Smooth muscle cell of the brain vasculature (primary cell): ENCODE data around the gene PILRB.
"Not testable (repeated sequence)": the region's sequence is repeated elsewhere in the genome, so short reads cannot be mapped to it uniquely, and the experiment has no call there.

ENCODE experiments used
- DNase-seq: peaks from one replicate; pipeline ENCODE4 v3.0.0-alpha.2; 2012; ENCODE audit warnings: low read depth, low spot score

Gene PILRB

DNA sequence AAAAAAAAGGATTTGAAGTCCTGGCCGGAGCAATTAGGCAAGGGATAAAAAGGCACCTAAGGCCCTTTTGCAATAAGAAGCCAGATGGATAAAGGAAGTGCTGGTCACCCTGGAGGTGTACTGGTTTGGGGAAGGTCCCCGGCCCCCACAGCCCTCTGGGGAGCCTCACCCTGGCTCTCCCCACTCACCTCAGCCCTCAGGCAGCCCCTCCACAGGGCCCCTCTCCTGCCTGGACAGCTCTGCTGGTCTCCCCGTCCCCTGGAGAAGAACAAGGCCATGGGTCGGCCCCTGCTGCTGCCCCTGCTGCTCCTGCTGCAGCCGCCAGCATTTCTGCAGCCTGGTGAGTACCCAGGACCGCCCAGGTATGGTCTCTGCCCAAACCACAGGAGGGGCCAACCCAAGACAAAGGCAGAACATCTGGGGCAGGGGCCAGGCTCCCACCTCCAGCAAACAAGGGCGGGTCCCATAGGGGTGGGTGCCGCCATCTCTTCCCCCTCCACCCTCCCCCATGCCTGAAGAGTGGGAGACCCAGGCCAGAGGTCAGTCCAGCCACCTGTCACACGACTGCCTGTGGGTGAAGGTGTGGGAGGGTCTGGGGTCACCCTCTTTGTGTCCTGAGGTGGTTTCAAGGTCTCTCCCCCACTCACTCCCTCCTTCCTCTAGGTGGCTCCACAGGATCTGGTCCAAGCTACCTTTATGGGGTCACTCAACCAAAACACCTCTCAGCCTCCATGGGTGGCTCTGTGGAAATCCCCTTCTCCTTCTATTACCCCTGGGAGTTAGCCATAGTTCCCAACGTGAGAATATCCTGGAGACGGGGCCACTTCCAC, at the start of gene PILRB:
TSS of gene PILRB (plus strand) at position 91 of the 830 bp plus-strand sequence. CDS start at position 277, 186 bp downstream.
- DNase-seq = no peak

DNA sequence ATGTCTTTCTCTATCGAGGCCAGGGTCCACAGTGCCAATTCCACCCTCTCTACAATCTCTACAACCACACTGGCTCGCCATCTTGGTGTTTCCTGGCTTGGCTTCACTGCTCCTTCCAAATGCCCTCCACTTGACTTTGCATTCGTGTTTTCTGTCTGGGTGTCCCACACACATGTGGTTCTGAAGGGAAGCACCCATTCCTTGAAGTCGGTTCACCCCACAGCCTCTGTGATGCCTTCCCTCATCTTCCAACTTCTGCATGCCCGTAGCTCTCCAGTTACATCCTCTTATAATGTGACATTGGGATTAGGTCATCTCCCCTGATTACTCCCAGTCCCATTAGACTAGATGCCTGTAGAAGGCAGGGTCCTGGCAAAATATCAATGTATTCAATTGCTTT, 39.6 kb upstream of the PILRB start:
- not testable (repeated sequence) for DNase-seq

DNA sequence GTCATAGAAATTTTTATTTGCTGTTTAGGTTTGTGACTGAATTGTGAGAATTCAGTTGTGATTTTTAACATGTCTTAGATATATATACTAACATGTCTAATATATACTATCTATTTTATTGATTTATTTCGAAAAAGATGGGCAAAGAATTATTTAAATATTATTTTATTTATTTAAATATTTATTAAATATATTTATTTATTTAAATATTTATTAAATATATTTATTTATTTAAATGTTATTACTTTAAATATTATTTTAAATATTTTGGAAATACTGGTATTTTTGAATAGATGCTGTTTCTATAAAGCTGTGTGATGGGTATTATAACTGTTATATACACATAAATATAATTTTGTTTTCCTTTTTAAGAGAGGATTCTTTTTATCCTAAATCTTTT, 36.3 kb upstream of the PILRB start:
- DNase-seq = not testable (repeated sequence)

DNA sequence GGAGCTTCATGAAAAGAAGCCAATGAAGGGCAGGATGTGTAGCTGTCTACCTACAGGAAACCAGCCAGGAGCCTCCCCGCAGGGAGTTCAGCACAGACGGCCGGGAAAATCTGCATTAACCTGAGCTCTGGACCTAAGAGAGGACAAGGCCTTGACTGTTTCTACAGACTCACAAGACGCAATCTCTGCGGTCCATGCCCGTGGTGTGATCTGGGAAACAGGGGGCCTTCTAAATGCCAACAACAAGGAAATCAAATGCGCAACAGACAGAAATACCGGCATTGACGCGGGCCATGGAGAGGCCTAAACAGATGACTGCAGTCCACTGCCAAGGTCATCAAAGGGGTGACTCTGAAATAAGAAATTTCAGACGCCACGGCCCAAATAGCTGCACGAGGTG, 33.7 kb upstream of the PILRB start:
- not testable (repeated sequence) for DNase-seq

DNA sequence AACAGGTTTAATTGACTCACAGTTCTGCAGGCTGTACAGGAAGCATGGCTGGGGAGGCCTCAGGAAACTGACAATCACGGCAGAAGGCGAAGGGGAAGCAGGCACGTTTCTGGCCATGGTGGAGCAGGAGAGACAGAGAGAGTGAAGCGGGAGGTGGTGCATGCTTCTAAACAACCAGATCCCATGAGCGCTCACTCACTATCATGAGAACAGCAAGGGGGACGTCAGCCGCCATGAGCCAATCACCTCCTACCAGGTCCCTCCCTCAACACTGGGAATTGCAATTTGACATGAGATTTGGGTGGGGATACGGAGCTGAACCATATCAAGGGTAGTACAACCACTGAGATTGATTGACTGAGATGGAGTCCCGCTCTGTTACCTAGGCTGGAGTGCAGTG, 32.2 kb upstream of the PILRB start:
- DNase-seq = not testable (repeated sequence)

DNA sequence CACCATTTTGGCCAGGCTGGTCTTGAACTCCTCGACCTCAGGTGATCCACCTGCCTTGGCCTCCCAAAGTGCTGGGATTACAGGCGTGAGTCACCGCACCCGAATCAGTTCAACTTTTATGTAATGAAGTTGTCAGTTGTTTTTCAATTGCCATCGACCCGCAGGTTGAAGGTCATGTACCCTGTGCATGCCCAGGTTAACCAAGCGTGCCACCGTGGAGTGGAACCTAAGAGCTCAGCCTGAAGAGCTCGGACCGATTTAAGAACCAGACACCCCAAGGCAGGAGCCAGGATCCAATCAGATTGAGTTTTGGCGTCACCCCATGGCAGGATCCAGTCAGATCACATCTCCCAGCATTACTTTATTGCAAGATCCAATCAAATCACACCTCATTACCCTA, 31.0 kb upstream of the PILRB start:
- not testable (repeated sequence) for DNase-seq

DNA sequence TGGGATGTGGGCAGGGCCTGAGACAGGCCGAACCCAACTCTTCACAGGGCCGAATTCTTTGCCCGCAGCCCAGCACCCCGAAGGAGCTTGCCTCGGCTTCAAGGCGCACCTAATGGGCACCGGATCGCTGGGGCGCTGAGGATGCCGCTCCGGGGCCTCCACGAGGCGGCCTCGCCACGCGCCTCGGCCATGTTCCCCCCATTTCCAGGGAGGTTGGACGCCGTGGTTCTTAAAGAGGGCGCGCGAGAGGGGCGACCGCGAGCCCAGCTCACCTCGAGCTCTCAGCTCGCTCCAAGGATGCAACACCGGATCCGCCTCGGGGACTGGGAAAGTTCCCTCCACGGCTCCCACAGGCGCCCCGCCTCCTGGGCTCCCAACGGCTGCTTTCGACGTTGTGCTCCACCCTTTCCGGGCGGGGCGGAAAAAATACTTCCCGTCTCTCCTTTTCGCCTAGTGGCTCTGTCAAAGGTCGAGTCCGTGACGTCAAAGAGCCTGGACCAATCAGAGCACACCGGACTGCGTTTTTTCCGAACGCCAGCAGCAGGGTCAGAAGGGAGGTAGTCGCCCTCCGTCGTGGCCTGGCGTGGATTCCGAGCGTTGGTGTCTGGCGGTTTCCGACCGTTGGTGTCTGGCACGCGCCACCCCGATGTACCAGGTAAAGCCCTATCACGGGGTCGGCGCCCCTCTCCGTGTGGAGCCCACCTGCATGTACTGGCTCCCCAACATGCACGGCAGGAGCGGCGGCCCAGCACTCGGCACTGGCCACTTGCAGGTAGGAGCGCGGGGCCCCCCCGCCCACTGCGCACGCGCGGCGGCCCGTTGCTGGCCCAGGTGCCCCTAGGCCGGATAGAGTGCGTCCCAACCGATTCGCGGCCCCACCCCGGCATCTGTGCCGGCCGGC, 22.1 kb upstream of the PILRB start:
- DNase-seq = peak; percentile 59

DNA sequence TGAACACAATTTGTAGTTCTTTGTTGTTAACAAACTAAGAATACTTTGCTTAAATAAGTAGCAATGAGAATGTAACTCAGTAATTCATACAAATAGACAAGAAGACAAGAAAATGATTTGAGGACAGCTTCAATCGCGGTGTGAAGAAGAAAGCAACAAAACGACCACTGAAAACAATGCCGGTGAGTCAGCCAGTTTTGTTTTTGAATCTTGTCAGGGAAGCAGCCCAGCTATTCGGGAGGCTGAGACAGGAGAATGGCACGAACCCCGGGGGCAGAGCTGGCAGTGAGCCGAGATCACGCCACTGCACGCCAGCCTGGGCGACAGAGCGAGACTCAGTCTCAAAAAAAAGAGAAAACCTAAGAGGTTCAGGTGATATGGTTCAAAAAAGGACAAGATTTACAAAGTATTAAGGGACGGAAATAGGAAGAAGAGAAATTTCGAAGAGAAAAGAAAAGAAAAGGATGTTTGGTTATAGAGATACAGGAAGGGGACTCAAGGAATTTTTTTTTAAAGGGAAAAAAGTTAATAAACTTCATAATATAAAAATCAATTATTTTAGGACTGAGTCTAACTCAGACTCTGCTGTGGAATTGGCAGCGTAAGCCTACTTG, 19.7 kb upstream of the PILRB start:
- not testable (repeated sequence) for DNase-seq

DNA sequence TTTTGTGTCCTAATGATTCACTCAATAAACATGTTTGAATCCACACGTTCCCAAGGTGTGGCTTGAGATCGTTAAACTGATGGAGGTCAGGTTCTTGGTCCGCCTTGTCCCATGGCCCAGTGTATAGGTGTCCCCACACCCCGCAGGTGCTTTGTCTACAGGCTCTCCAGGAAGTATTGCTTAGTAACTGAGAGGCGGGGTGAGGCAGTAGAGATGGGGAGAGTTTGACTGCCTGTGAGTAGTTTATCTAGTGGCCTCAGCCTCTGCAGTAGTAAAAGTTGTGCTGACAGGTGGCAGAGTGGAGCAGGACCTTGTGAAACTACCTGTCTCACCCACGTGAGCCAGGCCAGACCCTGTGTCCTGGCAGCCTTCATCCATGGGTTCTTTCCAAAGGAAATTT, 16.6 kb upstream of the PILRB start:
- not testable (repeated sequence) for DNase-seq

DNA sequence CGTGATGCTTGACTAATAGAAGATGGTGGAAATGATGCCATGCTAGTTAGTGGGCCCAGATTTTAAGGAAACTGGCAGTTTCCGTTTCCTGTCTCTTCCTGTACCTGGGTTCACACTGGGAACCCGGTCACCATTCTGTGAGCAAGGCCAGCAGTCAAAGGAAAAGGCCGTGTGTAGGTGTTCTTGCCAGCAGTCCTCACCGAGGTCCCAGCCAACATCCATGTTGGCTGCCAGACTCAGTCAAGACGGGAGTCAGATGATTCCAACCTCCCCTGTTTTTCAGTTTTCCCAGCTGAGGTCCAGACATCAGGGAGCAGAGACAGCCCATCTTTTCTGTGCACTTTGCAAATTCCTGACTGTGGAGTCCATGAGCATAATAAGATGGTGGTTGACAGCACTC, 15.2 kb upstream of the PILRB start:
- no peak for DNase-seq

DNA sequence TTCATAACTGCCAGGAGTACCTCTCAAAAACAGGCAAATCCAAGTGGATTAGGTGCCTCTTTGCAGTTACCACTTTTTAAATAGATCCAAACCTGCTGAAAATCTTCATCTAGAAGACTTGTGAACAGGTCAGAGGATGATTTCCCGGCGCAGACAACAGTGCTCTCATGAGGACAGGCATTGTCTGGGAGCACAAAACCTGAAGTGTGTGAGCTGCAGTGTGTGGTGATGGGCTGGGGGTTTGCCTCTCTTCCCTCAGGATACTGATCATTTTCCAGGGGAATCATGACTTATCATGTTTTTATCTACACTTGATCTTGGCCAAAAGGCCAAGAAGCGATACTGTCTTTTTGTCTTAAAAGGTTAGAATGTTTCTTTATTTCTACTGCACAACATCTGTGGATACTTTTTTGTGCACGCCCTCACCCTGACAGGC, 13.8 kb upstream of the PILRB start:
- not testable (repeated sequence) for DNase-seq

DNA sequence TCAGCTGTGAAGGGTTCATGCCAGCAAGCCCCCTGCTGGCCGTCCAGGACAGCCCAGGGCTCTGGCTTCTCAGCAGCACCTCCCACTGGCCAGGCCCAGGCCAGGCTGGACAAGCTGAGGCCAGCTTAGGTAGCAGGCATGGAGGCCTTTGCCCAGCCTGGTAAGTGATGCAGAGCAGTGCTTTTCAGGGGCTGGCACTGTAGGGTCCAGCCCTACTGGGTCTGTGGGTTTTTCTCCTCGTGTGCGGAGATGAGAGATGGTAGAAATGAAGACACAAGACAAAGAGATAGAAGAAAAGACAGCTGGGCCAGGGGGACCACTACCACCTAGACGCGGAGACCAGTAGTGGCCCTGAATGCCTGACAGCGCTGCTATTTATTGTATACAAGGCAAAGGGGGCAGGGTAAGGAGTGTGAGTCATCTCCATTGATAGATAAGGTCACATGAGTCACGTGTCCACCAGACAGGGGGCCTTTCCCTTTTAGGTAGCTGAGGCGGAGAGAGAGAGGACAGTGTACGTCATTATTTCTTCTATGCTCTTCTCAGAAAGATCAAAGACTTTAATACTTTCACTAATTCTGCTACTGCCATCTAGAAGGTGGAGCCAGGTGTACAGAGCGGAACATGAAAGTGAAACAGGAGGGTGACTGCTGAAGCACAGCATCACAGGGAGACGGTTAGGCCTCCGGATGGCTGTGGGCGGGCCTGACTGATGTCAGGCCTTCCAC, 13.2 kb upstream of the PILRB start:
- DNase-seq = not testable (repeated sequence)

DNA sequence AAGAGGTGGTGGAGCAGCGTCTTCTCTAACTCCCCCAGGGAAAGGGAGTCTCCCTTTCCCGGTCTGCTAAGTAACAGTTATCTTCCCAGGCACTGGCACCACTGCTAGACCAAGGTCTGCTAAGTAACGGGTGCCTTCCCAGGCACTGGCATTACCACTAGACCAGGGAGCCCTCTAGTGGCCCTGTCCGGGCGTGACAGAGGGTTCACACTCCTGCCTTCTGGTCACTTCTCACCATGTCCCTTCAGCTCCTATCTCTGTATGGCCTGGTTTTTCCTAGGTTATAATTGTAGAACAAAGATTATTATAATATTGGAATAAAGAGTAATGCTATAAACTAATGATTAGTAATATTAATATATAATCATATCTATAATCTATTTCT, 12.6 kb upstream of the PILRB start:
- not testable (repeated sequence) for DNase-seq

DNA sequence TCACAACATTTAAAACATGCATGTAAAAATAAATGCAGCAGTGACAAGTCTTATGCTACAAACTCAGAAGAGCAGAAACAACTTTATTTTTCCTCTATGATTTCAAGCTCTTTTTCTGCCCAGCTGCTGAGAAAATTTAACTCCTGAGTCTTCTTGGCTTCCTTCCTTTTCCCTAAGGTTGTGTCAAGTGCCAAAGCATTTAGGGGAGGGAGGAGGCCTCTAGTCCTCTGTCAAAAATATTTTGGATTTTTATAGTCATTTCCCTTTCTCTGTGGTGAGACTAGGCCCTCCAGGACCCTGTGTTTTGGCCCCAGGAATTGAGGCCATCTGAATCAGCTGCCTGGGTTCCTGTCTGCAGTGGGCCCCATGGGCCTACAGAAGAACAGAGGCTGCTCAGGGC, 11.0 kb upstream of the PILRB start:
- no peak for DNase-seq

DNA sequence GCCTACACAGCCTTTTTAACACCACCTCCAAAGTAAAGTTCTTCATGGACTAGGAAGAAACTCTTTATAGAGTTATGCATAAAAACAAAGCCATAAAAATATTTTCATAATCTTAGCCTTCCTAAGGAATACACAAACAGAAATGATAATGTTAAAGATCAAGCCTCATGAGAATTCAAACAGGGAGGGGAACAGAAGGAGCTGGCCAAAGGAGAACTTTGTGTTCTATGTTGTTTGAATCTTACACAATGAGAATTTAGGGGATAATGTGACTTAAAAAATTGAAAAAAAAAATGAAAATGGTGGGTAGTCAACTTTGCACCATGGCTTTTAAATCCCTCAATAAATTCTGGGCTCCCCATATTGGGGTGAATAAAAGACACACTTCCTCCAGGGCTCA, 9.1 kb upstream of the PILRB start:
- no peak for DNase-seq

DNA sequence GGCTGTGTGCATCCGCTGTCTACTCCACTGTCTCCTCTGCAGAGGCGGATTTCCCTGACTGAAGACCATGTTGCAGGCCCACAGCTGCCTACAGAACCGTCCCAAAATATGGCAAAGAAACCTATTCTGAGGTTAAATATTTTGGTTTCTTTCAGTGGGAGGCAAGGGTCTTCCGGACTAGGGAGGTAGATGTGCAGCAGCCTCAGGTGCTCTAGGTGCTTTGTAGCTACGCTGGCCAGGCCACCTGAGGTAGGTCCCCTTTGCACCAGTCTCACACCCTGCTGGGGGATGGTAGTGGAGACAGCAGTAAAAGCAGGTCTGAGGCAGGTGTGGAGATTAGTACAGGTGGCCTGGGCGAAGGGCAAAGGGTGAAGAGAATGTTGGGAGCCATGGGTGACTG, 8.2 kb upstream of the PILRB start:
- DNase-seq = no peak

DNA sequence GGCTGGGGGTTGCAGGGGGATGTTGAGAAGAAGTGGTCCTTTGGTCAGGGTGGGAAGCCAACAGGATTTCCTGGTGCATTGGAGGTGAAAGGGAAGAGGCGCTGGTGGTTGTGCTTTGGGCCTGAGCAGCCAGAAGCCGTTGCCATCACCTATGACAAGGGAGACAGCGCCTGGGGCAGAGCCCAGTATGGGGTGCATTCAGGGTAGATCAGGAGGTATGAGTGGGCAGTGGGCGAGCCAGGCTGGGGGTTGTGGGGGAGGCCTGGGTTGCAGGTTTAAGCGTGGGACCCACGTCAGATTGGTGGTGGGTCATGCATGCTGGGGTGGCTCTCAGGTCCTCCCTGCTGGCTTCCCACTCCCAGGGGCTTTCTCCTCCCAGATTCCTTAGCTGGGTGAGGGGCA, 6.3 kb upstream of the PILRB start:
- DNase-seq = no peak

DNA sequence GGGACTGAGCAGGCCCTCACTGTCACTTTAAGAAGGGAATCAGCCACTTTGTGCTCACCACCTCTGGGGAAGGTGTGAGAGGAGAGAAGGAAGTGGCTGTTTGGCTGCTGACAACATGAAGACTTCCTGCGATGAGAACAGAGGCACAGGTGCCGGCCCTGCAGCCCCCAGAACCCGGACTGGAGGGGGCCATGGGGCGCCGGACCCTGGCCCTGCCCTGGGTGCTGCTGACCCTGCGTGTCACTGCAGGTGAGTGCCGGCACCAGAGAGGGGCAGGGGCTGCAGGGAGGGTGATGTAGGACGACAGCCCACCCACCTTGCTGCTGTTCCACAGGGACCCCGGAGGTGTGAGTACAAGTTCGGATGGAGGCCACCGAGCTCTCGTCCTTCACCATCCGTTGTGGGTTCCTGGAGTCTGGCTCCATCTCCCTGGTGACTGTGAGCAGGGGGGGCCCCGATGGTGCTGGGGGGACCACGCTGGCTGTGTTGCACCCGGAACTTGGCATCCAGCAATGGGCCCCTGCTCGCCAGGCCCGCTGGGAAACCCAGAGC, 5.6 kb upstream of the PILRB start:
- not testable (repeated sequence) for DNase-seq

DNA sequence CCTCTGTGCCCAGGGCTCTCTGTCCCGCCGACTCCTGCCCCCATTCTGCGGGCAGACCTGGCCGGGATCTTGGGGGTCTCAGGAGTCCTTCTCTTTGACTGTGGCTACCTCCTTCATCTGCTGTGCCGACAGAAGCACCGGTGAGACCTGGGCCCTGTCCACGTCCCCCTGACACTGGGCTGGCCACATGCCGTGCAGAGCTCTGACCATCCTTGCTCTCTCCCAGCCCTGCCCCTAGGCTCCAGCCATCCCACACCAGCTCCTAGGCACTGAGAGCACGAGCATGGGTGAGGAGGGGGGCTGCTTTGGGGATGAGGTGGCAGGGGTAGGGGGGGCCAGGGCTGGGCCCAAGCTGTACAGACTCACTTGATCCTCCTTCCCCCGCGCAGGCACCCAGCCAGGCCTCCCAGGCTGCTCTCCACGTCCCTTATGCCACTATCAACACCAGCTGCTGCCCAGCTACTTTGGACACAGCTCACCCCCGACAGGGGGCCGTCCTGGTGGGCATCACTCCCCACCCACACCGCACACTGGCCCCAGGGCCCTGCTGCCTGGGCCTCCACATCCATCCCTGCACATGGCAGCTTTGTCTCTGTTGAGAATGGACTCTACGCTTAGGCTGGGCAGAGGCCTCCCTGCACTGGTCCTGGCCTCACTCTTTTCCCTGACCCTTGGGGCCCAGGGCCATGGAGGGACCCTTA, 4.8 kb upstream of the PILRB start:
- no peak for DNase-seq

DNA sequence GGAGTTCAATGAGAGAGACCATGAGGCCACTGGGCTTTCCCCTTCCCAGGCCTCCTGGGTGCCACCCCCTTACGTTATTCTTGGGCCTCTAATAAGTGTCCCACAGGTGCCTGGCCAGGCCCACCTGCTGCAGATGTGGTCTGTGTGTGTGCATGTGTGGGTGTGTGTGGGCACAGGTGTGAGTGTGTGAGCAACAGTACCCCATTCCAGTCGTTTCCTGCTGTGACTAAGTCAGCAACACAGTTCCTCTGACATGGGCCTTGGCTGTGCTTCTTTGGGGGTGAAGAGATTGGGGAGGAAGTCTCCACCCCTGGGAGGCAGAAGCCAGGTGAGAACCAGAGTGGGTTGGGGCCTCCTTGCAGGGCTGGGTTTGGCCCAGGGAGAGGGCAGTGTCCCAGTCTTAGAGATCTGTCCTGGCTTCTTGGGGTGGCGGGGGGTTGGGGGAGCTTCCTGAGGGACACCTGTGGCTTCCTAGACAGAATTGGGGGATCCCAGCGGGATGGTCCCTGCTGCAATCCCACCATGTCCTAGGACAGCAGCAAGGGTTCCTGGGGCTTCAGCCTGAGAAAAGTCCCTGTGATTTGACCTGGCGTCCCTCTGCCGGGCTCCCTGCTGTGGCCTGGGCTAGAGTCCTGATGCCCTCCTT, 4.1 kb upstream of the PILRB start:
- no peak for DNase-seq
